CD4-positive, alpha-beta memory T cell (primary cell): Measurements from ENCODE around the gene BIRC7. TPM values are rescaled to one million over a fixed set of nuclear protein-coding genes. Genes with fewer than 3 reads are reported as not detected.

Source experiments
- CTCF ChIA-PET: fragments of 350-600 bp; sonication (Branson Sonifier 250); formaldehyde crosslinking; loops from one replicate; lab custom pipeline; 2021; ENCODE audit warnings: inconsistent platforms; ENCODE audit not compliant: partially characterized antibody; lab: Charles Lee
- POLR2A ChIA-PET: fragments of 350-600 bp; sonication (Branson Sonifier 250); formaldehyde crosslinking; loops from one replicate; lab custom pipeline; 2021; ENCODE audit not compliant: partially characterized antibody; lab: Charles Lee
- DNase-seq, 5 donors: peaks; one replicate each; pipeline versions ENCODE4 v3.0.0 to v3.0.0-alpha.2; 2020 to 2022; ENCODE audit warnings: mixed read lengths in 1 of 5
- H3K27ac ChIP-seq: one replicate; pipeline ENCODE4 v1.7.0; 2013; ENCODE audit warnings: low read depth, low read length
- H3K27me3 ChIP-seq: 2 replicates; pipeline ENCODE4 v1.7.0; 2013; ENCODE audit warnings: mild to moderate bottlenecking, low read length, moderate library complexity; ENCODE audit not compliant: insufficient read depth
- H3K36me3 ChIP-seq: 2 replicates; pipeline ENCODE4 v1.7.0; 2013; ENCODE audit warnings: mild to moderate bottlenecking, low read length, moderate library complexity; ENCODE audit not compliant: insufficient read depth
- H3K4me1 ChIP-seq: 2 replicates; pipeline ENCODE4 v1.7.0; 2013; ENCODE audit warnings: mild to moderate bottlenecking, low read length, moderate library complexity; ENCODE audit not compliant: insufficient read depth
- H3K4me3 ChIP-seq, 2 donors: one replicate each; pipeline ENCODE4 v1.7.0; 2013; ENCODE audit warnings: low read length in 2 of 2, mild to moderate bottlenecking in 1 of 2
- H3K9me3 ChIP-seq, 2 donors: one replicate each; pipeline ENCODE4 v1.7.0; 2013; ENCODE audit warnings: low read length in 2 of 2, control low read depth in 1 of 2; ENCODE audit not compliant: control insufficient read depth in 1 of 2
- H3K27ac Mint-ChIP-seq, 7 donors: one replicate each; pipeline ENCODE4 v1.8.0; 2020 to 2021; ENCODE audit warnings: mixed read lengths in 7 of 7, mild to moderate bottlenecking in 6 of 7, inconsistent platforms in 3 of 7, moderate library complexity in 3 of 7
- H3K27me3 Mint-ChIP-seq, 2 donors: one replicate each; pipeline ENCODE4 v1.8.0; 2020 to 2021; ENCODE audit warnings: mixed read lengths in 2 of 2
- H3K36me3 Mint-ChIP-seq, 2 donors: one replicate each; pipeline ENCODE4 v1.8.0; 2020 to 2021; ENCODE audit warnings: mixed read lengths in 2 of 2, inconsistent platforms in 1 of 2, mild to moderate bottlenecking in 1 of 2
- H3K4me1 Mint-ChIP-seq, 4 donors: one replicate each; pipeline ENCODE4 v1.8.0; 2020 to 2021; ENCODE audit warnings: mixed read lengths in 4 of 4, mild to moderate bottlenecking in 1 of 4
- H3K4me3 Mint-ChIP-seq, 8 donors: one replicate each; pipeline ENCODE4 v1.8.0; 2020 to 2021; ENCODE audit warnings: mixed read lengths in 8 of 8, mild to moderate bottlenecking in 7 of 8, moderate library complexity in 6 of 8, inconsistent platforms in 3 of 8
- H3K9me3 Mint-ChIP-seq, 8 donors: one replicate each; pipeline ENCODE4 v1.8.0; 2020 to 2021; ENCODE audit warnings: mixed read lengths in 8 of 8, mild to moderate bottlenecking in 5 of 8, inconsistent platforms in 3 of 8, moderate library complexity in 1 of 8
- intact Hi-C: fragments of 100-400 bp; cut with micrococcal nuclease; formaldehyde crosslinking; loops from one replicate; pipeline ENCODE4 v1.15.1; 2023
- polyA plus RNA-seq, 2 donors: library from polyadenylated mRNA; unstranded; fragments of 300-500 nt; fragmentation: Illumina TruSeq; gene quantifications; one replicate each; pipeline ENCODE4 v1.2.3, GENCODE V29; 2021
- total RNA-seq, 2 experiments: library from RNA; stranded (reverse); gene quantifications; one replicate each; pipeline ENCODE4 v1.2.3, GENCODE V29; 2021

The BIRC7 gene
- total and polyA plus RNA-seq, 4 experiments from 2014 or later = not detected

DNA sequence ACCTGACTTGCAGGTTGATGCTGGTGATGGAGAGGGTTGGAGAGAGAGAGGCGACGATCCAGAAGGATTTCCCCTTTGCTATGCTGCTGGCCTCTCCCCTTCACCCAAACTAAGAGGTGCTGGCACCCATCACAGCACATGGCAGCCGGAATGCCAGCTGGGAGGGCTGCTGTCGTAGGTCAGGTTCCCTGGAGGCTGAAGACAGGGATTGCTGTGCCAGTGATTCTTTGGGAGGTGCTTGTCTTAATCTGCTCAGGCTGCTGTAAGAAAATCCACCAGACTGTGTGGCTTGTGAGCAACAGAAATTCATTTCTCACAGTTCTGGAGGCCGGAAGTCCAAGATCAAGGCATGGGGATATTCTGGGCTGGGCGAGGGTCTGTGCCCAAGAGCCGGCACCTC is 32.6 kb downstream of the BIRC7 start:
- DNase-seq = no peak
- H3K27me3 Mint-ChIP-seq = peaks cover 9 to 12% of the 10 kb centered on the region in 2 donors
- no peaks in the 10 kb centered on the region for H3K27me3 ChIP-seq
- CTCF ChIA-PET = interaction anchor here (1.2 kb wide), 1 partner anchor 45 kb away, joined by 4 read pairs; no protein-coding TSS in a partner anchor
- no peak overlapping the region for H3K4me3 Mint-ChIP-seq
- H3K4me1 Mint-ChIP-seq = peaks cover 4 to 10% (median 9%) of the 10 kb centered on the region in 4 donors
- peaks cover 0 to 3% (median 0%) of the 10 kb centered on the region in 8 donors for H3K9me3 Mint-ChIP-seq
- H3K4me3 ChIP-seq = no peak overlapping the region
- no peak overlapping the region for H3K27ac ChIP-seq
- H3K4me1 ChIP-seq = peaks cover 9% of the 10 kb centered on the region
- H3K27ac Mint-ChIP-seq = peak overlapping the region in 1 of 7 donors; percentile 41
- POLR2A ChIA-PET = no interaction called here
- H3K9me3 ChIP-seq = no peaks in the 10 kb centered on the region
- H3K36me3 Mint-ChIP-seq = peaks cover 0 to 5% of the 10 kb centered on the region in 2 donors
- no peaks in the 10 kb centered on the region for H3K36me3 ChIP-seq
- intact Hi-C loops = no loop called here

- peaks cover 15% of the 10 kb centered on the region for H3K4me1 ChIP-seq
- intact Hi-C loops = no loop called here
- peak overlapping the region in 1 of 8 donors; percentile 31 for H3K4me3 Mint-ChIP-seq
- H3K27me3 Mint-ChIP-seq = peaks cover 9 to 12% of the 10 kb centered on the region in 2 donors
- H3K9me3 ChIP-seq = no peaks in the 10 kb centered on the region
- no peaks in the 10 kb centered on the region for H3K36me3 ChIP-seq
- DNase-seq = no peak
- ChIA-PET CTCF (no interaction called here), POLR2A (no interaction called here)
- H3K4me3 ChIP-seq = no peak overlapping the region
- no peak overlapping the region for H3K27ac Mint-ChIP-seq
- H3K9me3 Mint-ChIP-seq = peaks cover 0 to 3% (median 0%) of the 10 kb centered on the region in 8 donors
- peaks cover 0 to 10% of the 10 kb centered on the region in 2 donors for H3K36me3 Mint-ChIP-seq
- no peaks in the 10 kb centered on the region for H3K27me3 ChIP-seq
- no peak overlapping the region for H3K27ac ChIP-seq
- peaks cover 8 to 16% (median 14%) of the 10 kb centered on the region in 4 donors for H3K4me1 Mint-ChIP-seq
Observed at GRCh38 chr20:63268671-63269439, 33.1 kb downstream of the BIRC7 start.

GRCh38 chr20:63269724-63270123 is 34.0 kb downstream of the BIRC7 start:
- CTCF ChIA-PET = interaction anchor here (3.3 kb wide), 1 partner anchor 46 kb away, joined by 22 read pairs; no protein-coding TSS in a partner anchor
- Histone ChIP-seq H3K4me1 (peaks cover 23% of the 10 kb centered on the region), H3K27ac (no peak overlapping the region), H3K27me3 (no peaks in the 10 kb centered on the region), H3K9me3 (no peaks in the 10 kb centered on the region), H3K4me3 (no peak overlapping the region), H3K36me3 (no peaks in the 10 kb centered on the region)
- no peak for DNase-seq
- Mint-ChIP-seq H3K9me3 (peaks cover 0 to 1% (median 0%) of the 10 kb centered on the region in 8 donors), H3K4me3 (peak overlapping the region in 3 of 8 donors; percentile 43 to 50 (median 46)), H3K36me3 (peaks cover 0 to 12% of the 10 kb centered on the region in 2 donors), H3K4me1 (peaks cover 12 to 25% (median 20%) of the 10 kb centered on the region in 4 donors), H3K27ac (peak overlapping the region in 1 of 7 donors; percentile 32), H3K27me3 (peaks cover 6 to 8% of the 10 kb centered on the region in 2 donors)
- POLR2A ChIA-PET = no interaction called here
- intact Hi-C loops = no loop called here

- Histone ChIP-seq H3K9me3 (no peaks in the 10 kb centered on the region), H3K4me3 (no peak overlapping the region), H3K27ac (no peak overlapping the region), H3K27me3 (no peaks in the 10 kb centered on the region), H3K36me3 (peaks cover 3% of the 10 kb centered on the region), H3K4me1 (peaks cover 30% of the 10 kb centered on the region)
- intact Hi-C loops = no loop called here
- H3K27ac Mint-ChIP-seq = peak overlapping the region in 3 of 7 donors; percentile 79 to 94 (median 85)
- DNase-seq = no peak
- peaks cover 0 to 15% of the 10 kb centered on the region in 2 donors for H3K36me3 Mint-ChIP-seq
- H3K27me3 Mint-ChIP-seq = peaks cover 4 to 5% of the 10 kb centered on the region in 2 donors
- H3K9me3 Mint-ChIP-seq = peaks cover 0 to 1% (median 0%) of the 10 kb centered on the region in 8 donors
- CTCF ChIA-PET = interaction anchor here (3.3 kb wide), 1 partner anchor 47 kb away, joined by 22 read pairs; no protein-coding TSS in a partner anchor
- peaks cover 15 to 33% (median 24%) of the 10 kb centered on the region in 4 donors for H3K4me1 Mint-ChIP-seq
- peak overlapping the region; percentile 7 to 91 (median 86) for H3K4me3 Mint-ChIP-seq
- POLR2A ChIA-PET = no interaction called here
Observed at GRCh38 chr20:63270606-63271325, 35.1 kb downstream of the BIRC7 start.

DNA sequence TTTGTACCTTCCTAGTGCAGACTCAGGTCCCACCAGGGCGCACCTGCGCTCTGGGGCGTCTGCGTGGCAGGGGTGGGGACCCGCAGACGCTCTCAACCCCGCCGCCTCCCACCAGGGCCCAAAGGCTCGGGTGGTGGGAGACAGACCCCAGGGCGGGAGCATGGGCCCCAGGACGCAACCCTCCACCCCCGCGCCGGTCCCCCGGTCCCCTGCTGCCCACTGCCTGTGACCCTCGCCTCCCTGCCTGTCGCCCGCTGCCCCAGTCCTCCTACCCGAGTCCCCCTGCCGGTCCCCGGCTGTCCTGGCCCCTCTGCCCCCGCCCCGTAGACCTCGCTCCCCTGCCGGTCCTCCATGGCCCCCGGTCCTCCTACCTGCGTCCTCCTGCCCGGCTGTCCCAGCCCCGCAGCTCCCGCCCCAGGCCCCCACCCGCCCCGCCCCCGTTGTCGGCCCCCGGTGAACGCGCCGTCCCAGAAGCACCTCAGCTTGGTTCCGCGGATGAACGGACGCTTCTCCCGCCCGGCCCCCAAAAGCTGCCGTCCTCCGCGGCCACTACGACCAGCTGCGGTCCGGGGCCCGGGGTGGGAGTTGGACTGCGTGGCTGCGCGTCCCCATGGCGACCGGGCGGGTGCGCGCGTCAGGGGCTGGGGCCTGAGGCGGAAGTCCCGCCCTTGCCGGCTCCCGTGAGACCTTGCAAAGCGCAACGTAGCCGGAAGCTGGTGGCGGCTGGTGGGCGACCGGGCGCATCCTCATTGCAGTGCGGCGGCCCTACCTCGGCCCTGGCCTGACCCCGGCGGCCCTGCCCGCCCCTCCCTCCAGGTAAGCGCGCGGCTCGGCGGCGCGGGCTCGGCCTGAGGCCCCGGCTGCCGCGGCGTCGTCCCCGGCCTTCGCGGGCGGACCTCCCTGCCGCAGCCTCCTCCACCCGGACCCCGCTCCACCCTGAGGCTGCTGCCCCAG is 36.7 kb downstream of the BIRC7 start, which contains the start of gene ARFGAP1:
ARFGAP1 (plus strand) TSS at position 709 of the 954 bp plus-strand sequence. CDS start 2,768 bp downstream, outside the sequence.
- peak within 1 kb of the TSS; percentile 85 to 94 (median 93) for H3K27ac Mint-ChIP-seq
- peak within 1 kb of the TSS; percentile 88 to 92 (median 91) for H3K4me3 Mint-ChIP-seq
- Histone ChIP-seq H3K27ac (peak within 1 kb of the TSS; percentile 76), H3K4me1 (peaks cover 30% of the 10 kb centered on the region), H3K4me3 (peak within 1 kb of the TSS; percentile 68 to 84), H3K36me3 (peaks cover 17% of the 10 kb centered on the region), H3K9me3 (no peaks in the 10 kb centered on the region), H3K27me3 (no peaks in the 10 kb centered on the region)
- CTCF ChIA-PET = interaction anchor here (0.7 to 3.3 kb wide), 2 partner anchors 49 to 110 kb away, joined by 4 to 22 read pairs; no protein-coding TSS in a partner anchor
- H3K4me1 Mint-ChIP-seq = peaks cover 16 to 41% (median 24%) of the 10 kb centered on the region in 4 donors
- peak; percentile 84 to 89 (median 87) for DNase-seq
- peaks cover 1 to 4% of the 10 kb centered on the region in 2 donors for H3K27me3 Mint-ChIP-seq
- intact Hi-C loops = loop anchor here (1.0 kb wide), 1 partner anchor 56 kb away; the partner anchor contains the start of gene YTHDF1
- peaks cover 0 to 23% of the 10 kb centered on the region in 2 donors for H3K36me3 Mint-ChIP-seq
- POLR2A ChIA-PET = interaction anchor here (0.8 to 1.9 kb wide), 9 partner anchors 9 to 885 kb away, joined by 3 to 15 read pairs (median 5); partner anchors contain the start of genes RPS21 and YTHDF1
- H3K9me3 Mint-ChIP-seq = no peaks in the 10 kb centered on the region

GRCh38 chr20:63273059-63273579 is 37.4 kb downstream of the BIRC7 start:
- Mint-ChIP-seq H3K9me3 (no peaks in the 10 kb centered on the region), H3K4me3 (peak overlapping the region; percentile 86 to 92 (median 90)), H3K27ac (peak overlapping the region; percentile 85 to 94 (median 92)), H3K27me3 (no peaks in the 10 kb centered on the region), H3K36me3 (peaks cover 0 to 26% of the 10 kb centered on the region in 2 donors), H3K4me1 (peaks cover 16 to 41% (median 24%) of the 10 kb centered on the region in 4 donors)
- CTCF ChIA-PET = interaction anchor here (0.7 to 3.3 kb wide), 2 partner anchors 49 to 110 kb away, joined by 4 to 22 read pairs; no protein-coding TSS in a partner anchor
- Histone ChIP-seq H3K36me3 (peaks cover 25% of the 10 kb centered on the region), H3K4me1 (peaks cover 30% of the 10 kb centered on the region), H3K4me3 (peak overlapping the region; percentile 68 to 84), H3K9me3 (no peaks in the 10 kb centered on the region), H3K27me3 (no peaks in the 10 kb centered on the region), H3K27ac (peak overlapping the region; percentile 76)
- intact Hi-C loops = no loop called here
- POLR2A ChIA-PET = interaction anchor here (0.8 to 1.9 kb wide), 9 partner anchors 8 to 886 kb away, joined by 3 to 15 read pairs (median 5); partner anchors contain the start of genes RPS21 and YTHDF1
- no peak for DNase-seq
